ENCODE results near the gene OR1I1.

Gene OR1I1

DNA sequence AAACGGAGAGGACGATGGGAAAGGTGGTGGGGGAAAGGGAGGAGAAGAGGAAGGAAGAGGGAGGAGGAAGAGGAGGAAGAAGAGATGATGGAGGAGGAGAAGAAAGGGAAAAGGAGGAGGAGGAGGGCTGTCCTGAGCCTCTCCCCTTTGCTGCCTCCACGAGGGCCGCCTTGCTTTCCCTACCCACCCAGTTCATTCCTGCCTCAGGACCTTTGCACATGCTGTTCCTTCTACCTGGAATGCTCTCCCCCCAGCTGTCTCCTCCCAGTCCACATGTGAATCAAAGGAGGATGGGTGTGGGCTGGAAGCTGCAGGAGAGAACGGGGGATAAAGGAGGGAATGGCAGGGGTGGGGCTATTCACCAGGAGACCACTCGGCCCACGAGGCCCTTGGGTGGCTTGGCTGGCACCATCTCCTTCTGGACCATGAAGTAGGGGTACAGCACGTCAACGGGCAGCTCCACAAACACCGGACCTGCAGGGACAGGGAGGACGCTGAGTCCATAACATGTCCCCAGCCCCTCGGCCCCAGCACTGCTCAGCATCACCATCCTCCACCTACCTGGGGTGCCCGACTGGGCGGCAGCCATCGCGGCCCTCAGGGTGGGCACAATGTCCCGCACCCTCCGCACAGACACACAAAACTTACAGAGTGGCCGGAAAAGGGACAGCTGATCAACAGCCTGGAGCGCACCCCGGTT, 40.5 kb downstream of the OR1I1 start:
- no peak for DNase-seq
- H3K9me3 Mint-ChIP-seq: no peaks in the 10 kb centered on the region
- peaks cover 23% of the 10 kb centered on the region for H3K4me1 Mint-ChIP-seq
- H3K27me3 Mint-ChIP-seq: no peaks in the 10 kb centered on the region
- no peak overlapping the region for H3K4me3 Mint-ChIP-seq
- ATAC-seq: no peak
- no peak overlapping the region for H3K27ac Mint-ChIP-seq

- no peaks in the 10 kb centered on the region for H3K9me3 Mint-ChIP-seq
- H3K27me3 Mint-ChIP-seq: no peaks in the 10 kb centered on the region
- peaks cover 23% of the 10 kb centered on the region for H3K4me1 Mint-ChIP-seq
- H3K27ac Mint-ChIP-seq: no peak overlapping the region
- H3K4me3 Mint-ChIP-seq: peak overlapping the region; percentile 84 to 98
- DNase-seq (no peak), ATAC-seq (no peak)
These were observed 41.2 kb downstream of the OR1I1 start for GRCh38 chr19:15123031-15123890.

GRCh38 chr19:15123900-15124299, 41.9 kb downstream of the OR1I1 start:
- DNase-seq: no peak

DNA sequence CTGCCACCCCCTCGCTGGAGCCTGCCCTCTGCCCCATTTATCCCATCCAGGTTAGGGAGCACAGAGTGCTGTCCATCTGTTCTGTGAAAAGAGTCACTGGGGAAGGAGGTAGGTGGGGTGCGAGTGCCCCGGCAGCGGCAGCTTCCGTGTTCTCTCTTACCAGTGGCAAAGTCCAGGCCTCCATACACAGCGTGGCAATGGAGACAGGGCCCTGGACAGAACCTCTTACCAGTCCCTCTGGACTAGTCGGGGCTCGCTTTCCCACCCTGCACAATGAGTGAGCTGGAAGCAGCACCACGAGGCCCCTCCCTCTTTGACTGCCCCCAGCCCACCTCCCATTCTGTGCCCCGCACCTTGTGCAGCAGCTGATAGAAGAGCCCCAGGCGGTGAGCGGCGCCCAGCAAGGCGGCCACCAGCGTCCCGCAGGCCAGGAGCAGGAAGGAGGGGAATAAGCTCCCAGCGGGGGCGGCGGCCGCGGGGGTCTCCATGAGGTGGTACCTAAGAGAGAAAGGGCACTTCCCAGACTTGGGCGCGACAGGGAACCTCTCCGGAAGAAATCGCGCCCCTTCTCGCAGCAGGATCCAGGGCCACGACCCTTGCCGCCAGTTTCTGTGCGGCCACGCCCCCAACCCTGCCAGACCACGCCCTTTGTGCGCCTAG, 42.7 kb downstream of the OR1I1 start:
- Mint-ChIP-seq H3K27me3 (no peaks in the 10 kb centered on the region), H3K27ac (peak overlapping the region; percentile 97 to 99), H3K9me3 (no peaks in the 10 kb centered on the region), H3K4me1 (peaks cover 34% of the 10 kb centered on the region), H3K4me3 (peak overlapping the region; percentile 84 to 98)
- ATAC-seq (no peak), DNase-seq (peak in 1 of 2 donors; percentile 19)

More at GRCh38 chr19:15123900-15124299, 41.9 kb downstream of the OR1I1 start:
- no peak for ATAC-seq
- H3K9me3 Mint-ChIP-seq: no peaks in the 10 kb centered on the region
- H3K27ac Mint-ChIP-seq: peak overlapping the region; percentile 97 to 99
- peak overlapping the region; percentile 84 to 98 for H3K4me3 Mint-ChIP-seq
- H3K27me3 Mint-ChIP-seq: no peaks in the 10 kb centered on the region
- H3K4me1 Mint-ChIP-seq: peaks cover 26% of the 10 kb centered on the region

DNA sequence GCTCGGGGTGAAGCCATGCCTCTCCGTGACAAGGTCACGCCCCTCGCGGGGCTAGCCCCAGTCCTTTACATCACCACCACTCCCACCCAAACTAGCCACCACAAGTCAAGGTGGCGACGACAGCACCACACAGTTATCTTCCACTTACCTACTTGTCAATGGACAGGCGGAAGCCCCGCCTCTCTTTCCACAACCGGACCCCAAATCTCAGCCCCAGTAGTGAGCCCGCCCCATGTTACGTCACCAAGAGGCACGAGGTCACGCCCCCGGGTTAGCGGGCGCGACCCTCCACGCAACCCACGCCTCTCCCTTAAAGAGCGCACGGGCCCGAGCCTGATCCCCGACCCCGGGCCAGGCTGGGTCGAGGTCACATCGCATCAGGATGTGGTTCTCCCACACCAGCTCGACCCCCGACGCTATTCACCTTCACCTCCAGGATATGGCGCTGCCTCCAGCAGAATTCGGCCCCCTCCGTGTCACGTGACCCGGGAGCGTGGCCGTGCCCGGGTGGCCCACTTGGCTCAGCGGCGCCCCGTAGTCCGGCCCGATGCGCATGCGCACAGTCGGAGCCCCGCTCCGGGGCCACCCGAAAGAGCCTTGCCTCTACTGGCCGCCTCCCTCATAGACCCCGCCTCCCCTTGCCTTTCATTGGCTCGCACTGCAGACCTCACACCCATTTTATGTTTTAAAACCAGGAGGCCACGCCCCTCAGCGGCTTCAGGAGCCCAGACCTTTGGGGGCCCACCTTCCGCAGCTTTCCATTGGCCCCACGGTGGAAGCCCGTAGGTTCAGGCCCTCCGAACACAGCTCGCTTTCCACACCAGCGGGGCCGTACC, 43.4 kb downstream of the OR1I1 start:
- Mint-ChIP-seq H3K9me3 (no peaks in the 10 kb centered on the region), H3K27ac (peak overlapping the region; percentile 97 to 99), H3K27me3 (no peaks in the 10 kb centered on the region), H3K4me1 (peaks cover 41% of the 10 kb centered on the region), H3K4me3 (peak overlapping the region; percentile 84 to 98)
- DNase-seq (peak; percentile 99 to 100), ATAC-seq (peak; percentile 95)

GRCh38 chr19:15126131-15126910, 44.3 kb downstream of the OR1I1 start:
- no peak for DNase-seq
- Mint-ChIP-seq H3K4me3 (peak overlapping the region; percentile 35 to 69), H3K27me3 (no peaks in the 10 kb centered on the region), H3K27ac (no peak overlapping the region), H3K9me3 (no peaks in the 10 kb centered on the region), H3K4me1 (peaks cover 37% of the 10 kb centered on the region)
- no peak for ATAC-seq

GRCh38 chr19:15128162-15128770, 46.3 kb downstream of the OR1I1 start:
- Mint-ChIP-seq H3K4me1 (peaks cover 34% of the 10 kb centered on the region), H3K9me3 (no peaks in the 10 kb centered on the region), H3K4me3 (no peak overlapping the region), H3K27ac (peak overlapping the region in 1 of 2 donors; percentile 47), H3K27me3 (no peaks in the 10 kb centered on the region)
- DNase-seq (no peak), ATAC-seq (no peak)

DNA sequence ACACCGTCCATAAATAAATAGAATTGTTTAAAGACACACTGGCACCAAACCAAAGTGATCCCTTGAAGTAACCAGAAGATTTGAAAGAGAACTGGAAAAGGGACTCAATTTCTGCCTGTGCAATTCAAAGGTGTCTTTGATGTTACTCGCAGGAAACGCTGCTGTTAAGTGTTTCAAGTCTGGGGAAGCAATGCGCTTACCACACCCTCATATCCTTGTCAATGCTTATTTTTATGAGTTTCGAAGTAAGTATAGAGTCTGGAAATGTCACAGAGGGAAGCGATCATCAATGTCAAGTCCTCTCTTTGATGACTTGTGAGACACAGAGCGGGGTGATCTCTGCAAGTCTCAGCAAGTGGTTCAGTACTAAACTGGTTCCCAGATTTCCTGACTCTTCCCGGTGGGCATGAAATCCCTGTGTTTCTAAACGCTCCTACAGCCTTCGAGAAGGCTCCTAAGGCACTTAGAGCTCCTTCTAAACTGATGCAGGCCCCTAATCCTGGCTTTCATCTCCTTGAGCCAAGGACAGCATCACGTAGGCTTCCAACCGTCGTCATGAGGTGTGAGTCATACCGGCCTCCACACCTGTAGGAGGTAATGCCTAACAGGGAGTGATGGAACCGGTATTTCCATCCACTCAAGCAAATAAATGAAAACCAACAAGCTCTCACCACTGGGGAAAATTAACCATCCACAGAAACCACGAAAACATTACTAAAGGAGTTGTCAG, 48.0 kb downstream of the OR1I1 start:
- Mint-ChIP-seq H3K9me3 (no peaks in the 10 kb centered on the region), H3K4me3 (peak overlapping the region; percentile 37 to 59), H3K27ac (no peak overlapping the region), H3K4me1 (peaks cover 24% of the 10 kb centered on the region), H3K27me3 (no peaks in the 10 kb centered on the region)
- DNase-seq: no peak
- ATAC-seq: no peak

DNA sequence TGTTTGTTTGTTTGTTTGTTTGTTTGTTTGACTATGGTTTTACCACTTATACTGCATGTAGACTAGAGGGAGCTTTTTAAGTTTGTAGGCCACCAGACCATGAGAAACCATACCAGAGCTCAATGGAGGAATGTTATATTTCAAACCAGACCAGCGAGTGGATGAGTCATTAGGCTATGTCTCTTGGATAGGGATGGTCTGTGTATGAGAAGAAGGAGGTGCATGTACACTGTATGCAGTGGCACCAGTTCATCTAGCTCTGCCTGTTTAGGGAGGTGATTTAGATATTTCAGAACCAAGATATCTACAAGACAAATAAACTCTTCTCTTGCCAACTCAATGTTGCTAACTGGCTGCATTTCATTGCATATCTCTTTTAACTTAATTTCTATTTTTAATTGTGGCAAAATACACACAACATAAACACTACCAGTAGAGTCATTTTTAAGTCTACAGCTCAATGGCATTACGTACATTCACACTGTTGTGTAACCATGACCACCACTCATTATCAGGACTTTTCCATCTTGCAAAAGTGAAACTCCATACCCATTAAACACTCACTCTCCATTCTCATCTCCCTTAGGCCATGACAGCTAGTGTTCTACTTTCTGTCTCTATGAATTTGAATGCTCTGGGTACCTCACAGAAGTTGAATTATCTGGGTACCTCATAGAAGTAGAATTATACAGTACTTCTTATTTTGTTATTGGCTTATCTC, 54.4 kb downstream of the OR1I1 start:
- Mint-ChIP-seq H3K9me3 (peaks cover 0 to 14% of the 10 kb centered on the region in 2 donors), H3K4me1 (peaks cover 7% of the 10 kb centered on the region), H3K4me3 (no peak overlapping the region), H3K27ac (no peak overlapping the region), H3K27me3 (no peaks in the 10 kb centered on the region)
- no peak for DNase-seq
- ATAC-seq: no peak

- no peaks in the 10 kb centered on the region for H3K27me3 Mint-ChIP-seq
- DNase-seq (no peak), ATAC-seq (no peak)
- H3K4me1 Mint-ChIP-seq: peaks cover 7% of the 10 kb centered on the region
- H3K27ac Mint-ChIP-seq: no peak overlapping the region
- no peak overlapping the region for H3K4me3 Mint-ChIP-seq
- H3K9me3 Mint-ChIP-seq: peaks cover 0 to 14% of the 10 kb centered on the region in 2 donors
These were observed 55.8 kb downstream of the OR1I1 start for GRCh38 chr19:15137777-15138176.

- no peaks in the 10 kb centered on the region for H3K27me3 Mint-ChIP-seq
- DNase-seq (no peak), ATAC-seq (no peak)
- H3K27ac Mint-ChIP-seq: no peak overlapping the region
- H3K4me1 Mint-ChIP-seq: peaks cover 7% of the 10 kb centered on the region
- no peak overlapping the region for H3K4me3 Mint-ChIP-seq
- peaks cover 0 to 14% of the 10 kb centered on the region in 2 donors for H3K9me3 Mint-ChIP-seq
These were observed 56.4 kb downstream of the OR1I1 start for GRCh38 chr19:15138427-15138826.

- Mint-ChIP-seq H3K27ac (no peak overlapping the region), H3K27me3 (no peaks in the 10 kb centered on the region), H3K4me1 (peaks cover 7% of the 10 kb centered on the region), H3K4me3 (no peak overlapping the region), H3K9me3 (peaks cover 0 to 14% of the 10 kb centered on the region in 2 donors)
- DNase-seq: no peak
- no peak for ATAC-seq
These were observed 59.1 kb downstream of the OR1I1 start for GRCh38 chr19:15141143-15141542.

DNA sequence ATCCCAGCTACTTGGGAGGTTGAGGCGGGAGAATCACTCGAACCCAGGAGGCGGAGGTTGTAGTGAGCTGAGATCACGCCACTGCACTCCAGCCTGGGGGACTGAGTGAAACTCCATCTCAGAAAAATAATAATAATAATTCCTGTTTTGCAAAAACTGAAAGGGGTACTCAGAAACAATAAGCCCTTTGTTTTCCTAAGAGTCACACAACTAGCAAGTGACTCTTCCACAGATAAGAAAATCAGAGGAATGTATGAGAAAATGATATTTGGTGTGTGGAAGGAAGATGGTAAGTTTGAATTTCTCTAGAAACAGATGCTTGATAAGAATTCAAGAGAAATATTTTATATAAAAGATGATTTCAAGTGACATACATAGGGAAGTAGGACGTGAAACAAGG, 60.3 kb downstream of the OR1I1 start:
- peaks cover under 1% of the 10 kb centered on the region for H3K4me1 Mint-ChIP-seq
- DNase-seq (no peak), ATAC-seq (no peak)
- peaks cover 0 to 14% of the 10 kb centered on the region in 2 donors for H3K9me3 Mint-ChIP-seq
- no peak overlapping the region for H3K27ac Mint-ChIP-seq
- H3K27me3 Mint-ChIP-seq: no peaks in the 10 kb centered on the region
- no peak overlapping the region for H3K4me3 Mint-ChIP-seq

All from stimulated activated naive CD8-positive, alpha-beta T cell treated with anti-CD3 and anti-CD28 coated beads, Interleukin-15, amount 100 ng/mL, for 72 hours (primary cell).